Measurements from ENCODE around the gene GCSH. TPM values are rescaled to one million over a fixed set of nuclear protein-coding genes. Genes with fewer than 3 reads are reported as not detected.

GCSH gene
- total RNA-seq: 10 to 100 TPM; 14.2 to 18.3 (median 18.0) TPM
- long read RNA-seq, donor 1, transcript GCSH-201 (5 exons, 1,597 nt): major isoform, 11 of 11 reads
- long read RNA-seq, donor 1, partial matches to known transcripts: 0 of 11 reads
- long read RNA-seq, donor 1, other reads (novel, unspliced or antisense): 0 of 11 reads
- long read RNA-seq, donor 2, transcript GCSH-201 (5 exons, 1,597 nt): major isoform, 23 of 27 reads
- long read RNA-seq, donor 2, partial matches to known transcripts: 0 of 27 reads
- long read RNA-seq, donor 2, other reads (novel, unspliced or antisense): 3 of 27 reads

DNA sequence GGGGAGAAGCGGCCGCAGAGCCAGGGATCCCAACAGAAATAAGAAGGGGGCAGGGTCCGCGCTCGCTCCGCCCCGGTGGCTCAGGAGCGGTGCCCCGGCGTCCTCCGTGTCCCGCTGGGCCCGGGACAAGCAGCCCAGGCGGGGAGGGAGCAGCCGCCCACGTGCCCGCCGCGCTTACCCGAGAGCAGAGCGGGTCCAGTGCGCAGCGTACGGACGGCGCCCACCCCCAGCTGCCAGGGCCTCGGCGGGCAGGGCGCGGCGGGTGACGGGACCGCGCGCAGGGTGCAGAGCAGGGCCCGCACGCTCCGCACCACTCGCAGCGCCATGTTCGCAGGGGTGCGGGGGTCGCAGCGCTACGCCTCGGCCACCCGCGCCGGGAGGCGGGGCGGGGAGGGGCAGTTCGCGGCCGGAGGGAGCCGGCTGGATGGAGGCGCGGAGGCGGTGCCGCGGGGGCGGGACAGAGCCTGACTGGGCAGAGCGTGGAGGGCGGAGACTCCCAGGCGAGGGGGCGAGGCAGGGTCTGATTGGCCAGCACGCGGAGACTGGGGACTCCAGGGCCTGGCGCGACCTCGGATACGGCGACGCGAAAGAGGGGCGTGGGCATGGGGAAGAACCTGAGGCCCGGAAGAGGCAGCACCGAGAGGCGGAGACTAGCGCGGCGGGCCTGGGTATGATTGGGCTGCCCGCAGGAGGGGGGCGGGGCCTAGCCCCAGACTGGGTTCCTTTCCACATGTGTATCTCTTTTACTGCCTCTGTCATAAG, at the start of gene GCSH:
Gene GCSH, minus strand, starts transcription at position 443 of the 762 bp plus-strand sequence. Its CDS starts 117 bp downstream, at position 326.
- peak; percentile 99 to 100 (median 99) for DNase-seq
- Histone ChIP-seq H3K9me3 (no peaks in the 10 kb centered on the region), H3K4me3 (peak within 1 kb of the TSS; percentile 67), H3K36me3 (ENCODE audit: low read depth) (peaks cover 4% of the 10 kb centered on the region), H3K4me1 (ENCODE audit: low read depth) (peaks cover 10% of the 10 kb centered on the region)
- TF ChIP-seq, protein P1, sequence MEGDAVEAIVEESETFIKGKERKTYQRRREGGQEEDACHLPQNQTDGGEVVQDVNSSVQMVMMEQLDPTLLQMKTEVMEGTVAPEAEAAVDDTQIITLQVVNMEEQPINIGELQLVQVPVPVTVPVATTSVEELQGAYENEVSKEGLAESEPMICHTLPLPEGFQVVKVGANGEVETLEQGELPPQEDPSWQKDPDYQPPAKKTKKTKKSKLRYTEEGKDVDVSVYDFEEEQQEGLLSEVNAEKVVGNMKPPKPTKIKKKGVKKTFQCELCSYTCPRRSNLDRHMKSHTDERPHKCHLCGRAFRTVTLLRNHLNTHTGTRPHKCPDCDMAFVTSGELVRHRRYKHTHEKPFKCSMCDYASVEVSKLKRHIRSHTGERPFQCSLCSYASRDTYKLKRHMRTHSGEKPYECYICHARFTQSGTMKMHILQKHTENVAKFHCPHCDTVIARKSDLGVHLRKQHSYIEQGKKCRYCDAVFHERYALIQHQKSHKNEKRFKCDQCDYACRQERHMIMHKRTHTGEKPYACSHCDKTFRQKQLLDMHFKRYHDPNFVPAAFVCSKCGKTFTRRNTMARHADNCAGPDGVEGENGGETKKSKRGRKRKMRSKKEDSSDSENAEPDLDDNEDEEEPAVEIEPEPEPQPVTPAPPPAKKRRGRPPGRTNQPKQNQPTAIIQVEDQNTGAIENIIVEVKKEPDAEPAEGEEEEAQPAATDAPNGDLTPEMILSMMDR (IDR thresholded peaks at IDR 0.05): no peak
- intact Hi-C loops (cut with DNase I, micrococcal nuclease): no loop called here
- ATAC-seq: peak; percentile 99

DNA sequence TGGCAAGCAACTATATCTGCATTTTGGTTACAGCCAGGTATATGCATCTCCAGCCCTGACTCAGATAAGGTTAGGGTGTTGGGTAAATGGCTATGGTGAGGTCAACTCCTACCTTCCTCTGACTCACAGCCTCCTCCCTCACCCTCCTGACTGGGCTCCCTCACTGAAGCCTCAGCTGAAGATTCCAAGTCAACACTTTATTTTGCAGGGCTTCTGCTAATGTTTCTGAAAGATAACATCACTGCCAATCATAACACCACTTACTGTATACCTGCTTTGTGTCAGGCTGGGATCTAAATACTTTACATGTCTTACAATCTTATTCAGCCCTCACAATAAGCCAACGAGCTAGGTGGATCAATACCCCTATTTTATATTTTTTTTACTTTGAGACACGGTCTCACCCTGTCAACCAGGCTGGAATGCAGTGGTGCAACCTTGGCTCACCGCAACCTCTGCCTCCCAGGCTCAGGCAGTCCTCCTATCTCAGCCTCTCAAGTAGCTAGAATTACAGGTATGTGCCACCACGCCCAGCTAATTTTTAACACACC, 47.8 kb upstream of the GCSH start:
- ATAC-seq: no peak

DNA sequence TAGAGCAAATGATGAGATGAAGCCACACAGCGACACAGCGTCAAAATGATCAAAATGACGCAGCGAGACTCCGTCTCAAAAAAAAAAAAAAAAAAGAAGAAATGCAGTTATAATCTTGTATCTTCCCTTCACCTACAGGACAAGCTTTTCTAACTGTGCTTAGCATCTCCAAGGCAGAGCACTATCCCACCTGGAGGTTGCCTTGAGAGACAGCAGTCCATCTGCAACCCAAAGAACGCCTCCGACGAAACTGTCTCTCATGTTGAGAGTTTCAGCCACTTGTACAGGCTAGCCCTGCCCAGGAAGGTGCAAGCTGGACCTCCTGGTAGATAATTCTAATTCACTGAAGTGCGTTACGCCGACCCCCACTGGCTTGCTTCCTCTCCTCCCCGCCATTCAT, 46.7 kb upstream of the GCSH start:
- no peaks in the 10 kb centered on the region for H3K36me3 ChIP-seq (ENCODE audit: low read depth)
- intact Hi-C loops (cut with DNase I, micrococcal nuclease): no loop called here
- ATAC-seq: no peak
- no peak for DNase-seq
- no peaks in the 10 kb centered on the region for H3K4me1 ChIP-seq (ENCODE audit: low read depth)
- TF ChIP-seq, protein P1 (IDR thresholded peaks at IDR 0.05): no peak
- no peaks in the 10 kb centered on the region for H3K9me3 ChIP-seq
- no peak overlapping the region for H3K4me3 ChIP-seq

More for the DNA sequence above, 47.8 kb upstream of the GCSH start:
- H3K9me3 ChIP-seq: no peaks in the 10 kb centered on the region
- no peaks in the 10 kb centered on the region for H3K36me3 ChIP-seq (ENCODE audit: low read depth)
- TF ChIP-seq, protein P1 (IDR thresholded peaks at IDR 0.05): no peak
- H3K4me1 ChIP-seq (ENCODE audit: low read depth): no peaks in the 10 kb centered on the region
- DNase-seq: no peak
- no peak overlapping the region for H3K4me3 ChIP-seq
- intact Hi-C loops (cut with DNase I, micrococcal nuclease): no loop called here

DNA sequence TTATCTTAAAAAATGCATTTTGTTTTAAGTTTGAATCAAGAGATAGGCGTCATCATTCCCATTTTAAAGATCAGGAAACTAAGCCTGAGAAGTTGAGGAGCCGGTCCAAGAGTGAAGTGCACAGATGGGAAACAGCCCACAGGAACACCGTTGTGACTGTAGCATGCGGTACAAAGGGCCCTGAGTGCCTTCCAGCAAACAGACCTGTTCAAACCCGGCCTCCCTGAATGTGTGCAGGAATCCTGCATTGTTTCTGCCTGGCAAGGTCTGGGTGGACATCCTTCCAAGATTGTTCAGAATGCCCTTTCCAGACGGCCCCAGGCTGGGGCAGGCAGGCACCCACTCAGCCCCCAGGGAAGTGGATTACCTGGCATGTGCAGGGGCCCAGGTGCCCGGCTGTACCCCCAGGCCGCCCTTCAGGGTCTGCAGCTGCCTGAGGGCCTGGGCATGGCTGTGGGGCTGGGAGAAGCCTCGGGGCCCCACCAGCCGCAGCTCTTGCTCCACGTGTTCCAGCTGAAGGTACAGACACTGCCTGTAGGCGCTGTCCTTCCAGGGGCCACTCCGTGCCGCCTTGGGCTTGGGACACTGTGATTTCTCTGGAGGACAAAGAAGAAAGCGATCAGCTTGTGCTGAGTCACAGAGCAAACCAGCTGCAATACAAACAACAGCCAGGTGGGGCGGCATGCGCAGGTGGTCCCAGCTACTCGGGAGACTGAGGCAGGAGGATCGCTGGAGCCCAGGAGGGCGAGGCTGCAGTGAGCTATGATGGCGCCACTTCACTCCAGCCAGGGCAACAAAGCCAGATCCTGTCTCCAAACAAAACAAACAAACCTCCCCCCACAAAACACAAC, 45.0 kb upstream of the GCSH start:
- intact Hi-C loops (cut with DNase I, micrococcal nuclease): no loop called here
- DNase-seq: no peak
- Histone ChIP-seq H3K36me3 (ENCODE audit: low read depth) (no peaks in the 10 kb centered on the region), H3K4me1 (ENCODE audit: low read depth) (no peaks in the 10 kb centered on the region), H3K9me3 (no peaks in the 10 kb centered on the region), H3K4me3 (no peak overlapping the region)
- ATAC-seq: no peak
- TF ChIP-seq, protein P1 (IDR thresholded peaks at IDR 0.05): no peak

DNA sequence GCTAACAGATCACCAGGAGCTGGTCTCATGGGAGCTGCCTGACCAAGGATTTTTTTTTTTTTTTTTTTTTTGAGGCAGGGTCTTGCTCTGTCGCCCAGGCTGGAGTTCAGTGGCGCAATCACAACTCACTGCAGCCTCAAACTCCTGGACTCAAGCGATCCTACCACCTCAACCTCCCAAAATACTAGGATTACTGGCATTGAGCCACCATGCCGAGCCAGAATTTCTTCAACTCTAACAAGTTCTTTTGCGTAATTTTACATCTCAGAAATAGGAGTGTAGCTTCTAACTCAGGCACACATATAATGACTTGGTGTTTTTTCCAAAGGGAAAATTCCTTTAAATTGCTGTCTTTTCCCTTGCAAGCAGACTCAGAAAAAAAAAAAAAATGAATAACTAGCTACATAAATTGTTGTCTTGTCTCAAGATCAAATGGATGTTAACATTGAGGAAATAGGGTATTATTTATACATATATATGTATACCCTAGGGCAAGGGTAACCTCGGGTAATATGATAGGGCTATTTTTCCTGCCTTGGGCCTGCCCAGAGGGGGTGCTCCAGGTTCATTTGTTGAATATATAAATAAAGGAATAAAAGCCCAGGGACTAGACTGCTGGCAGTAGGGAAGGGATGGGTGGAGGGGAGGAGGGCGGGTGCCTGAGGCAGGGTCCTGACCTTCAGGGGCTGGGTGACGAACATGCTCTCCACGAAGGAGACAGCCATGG, 42.8 kb upstream of the GCSH start:
- H3K4me3 ChIP-seq: no peak overlapping the region
- intact Hi-C loops (cut with DNase I, micrococcal nuclease): no loop called here
- H3K9me3 ChIP-seq: no peaks in the 10 kb centered on the region
- H3K36me3 ChIP-seq (ENCODE audit: low read depth): no peaks in the 10 kb centered on the region
- H3K4me1 ChIP-seq (ENCODE audit: low read depth): no peaks in the 10 kb centered on the region
- DNase-seq (no peak), ATAC-seq (no peak)
- TF ChIP-seq, protein P1 (IDR thresholded peaks at IDR 0.05): no peak
